H9 (cell line): ENCODE results near the gene ARHGEF38. TPM values are rescaled to one million over a fixed set of nuclear protein-coding genes. Genes with fewer than 3 reads are reported as not detected.

Source experiments
- DNase-seq: peaks from one replicate; pipeline ENCODE4 v3.0.0-alpha.2; 2017
- H2AFZ ChIP-seq: one replicate; pipeline ENCODE4 v1.6.1; 2013; ENCODE audit warnings: mild to moderate bottlenecking, low read length, control low read depth, moderate library complexity
- H2AK5ac ChIP-seq: 2 replicates; pipeline ENCODE4 v1.6.1; 2013; ENCODE audit warnings: low read length, control low read depth, mixed read lengths; ENCODE audit not compliant: insufficient read length
- H2BK120ac ChIP-seq: one replicate; pipeline ENCODE4 v1.6.1; 2013; ENCODE audit warnings: low read depth, mild to moderate bottlenecking, low read length, control low read depth, inconsistent platforms; ENCODE audit not compliant: poor library complexity, severe bottlenecking
- H2BK12ac ChIP-seq: 2 replicates; pipeline ENCODE4 v1.6.1; 2013; ENCODE audit warnings: low read length, control low read depth, mixed read lengths, low read depth; ENCODE audit not compliant: insufficient read length
- H2BK15ac ChIP-seq: 2 replicates; pipeline ENCODE4 v1.6.1; 2013; ENCODE audit warnings: low read depth, low read length, control low read depth
- H2BK20ac ChIP-seq: one replicate; pipeline ENCODE4 v1.6.1; 2013; ENCODE audit warnings: low read depth, mild to moderate bottlenecking, low read length, control low read depth, inconsistent platforms; ENCODE audit not compliant: poor library complexity, severe bottlenecking
- H2BK5ac ChIP-seq: 2 replicates; pipeline ENCODE4 v1.6.1; 2013; ENCODE audit warnings: low read length, control low read depth, mixed read lengths; ENCODE audit not compliant: insufficient read length
- H3K14ac ChIP-seq: 2 replicates; pipeline ENCODE4 v1.6.1; 2013; ENCODE audit warnings: low read length, control low read depth; ENCODE audit not compliant: insufficient read depth
- H3K18ac ChIP-seq: 2 replicates; pipeline ENCODE4 v1.6.1; 2013; ENCODE audit warnings: low read depth, mild to moderate bottlenecking, mixed read lengths, low read length, control low read depth; ENCODE audit not compliant: insufficient read length
- H3K23ac ChIP-seq: 2 replicates; pipeline ENCODE4 v1.6.1; 2013; ENCODE audit warnings: low read length, control low read depth, mixed read lengths, low read depth; ENCODE audit not compliant: insufficient read length
- H3K23me2 ChIP-seq: 2 replicates; pipeline ENCODE4 v1.6.1; 2013; ENCODE audit warnings: low read depth, mild to moderate bottlenecking, mixed read lengths, low read length, control low read depth; ENCODE audit not compliant: insufficient read length, poor library complexity, severe bottlenecking
- H3K27ac ChIP-seq: 2 replicates; pipeline ENCODE4 v1.5.1; 2013; ENCODE audit warnings: low read length, control low read depth, mixed read lengths, low read depth; ENCODE audit not compliant: insufficient read length
- H3K27me3 ChIP-seq: 2 replicates; pipeline ENCODE4 v1.6.1; 2013; ENCODE audit warnings: low read length, control low read depth, inconsistent platforms; ENCODE audit not compliant: insufficient read depth
- H3K4ac ChIP-seq: 2 replicates; pipeline ENCODE4 v1.6.1; 2013; ENCODE audit warnings: low read depth, mild to moderate bottlenecking, control low read depth, inconsistent platforms, low read length, moderate library complexity
- H3K4me1 ChIP-seq: 2 replicates; pipeline ENCODE4 v1.6.1; 2013; ENCODE audit warnings: low read length, control low read depth, inconsistent platforms; ENCODE audit not compliant: insufficient read depth
- H3K4me2 ChIP-seq: 2 replicates; pipeline ENCODE4 v1.6.1; 2013; ENCODE audit warnings: low read length, control low read depth, mixed read lengths; ENCODE audit not compliant: insufficient read length, insufficient read depth
- H3K56ac ChIP-seq: 2 replicates; pipeline ENCODE4 v1.6.1; 2013; ENCODE audit warnings: low read depth, mild to moderate bottlenecking, mixed read lengths, low read length, control low read depth; ENCODE audit not compliant: insufficient read length
- H3K79me1 ChIP-seq: 2 replicates; pipeline ENCODE4 v1.6.1; 2013; ENCODE audit warnings: low read depth, mild to moderate bottlenecking, moderate library complexity, low read length, control low read depth, inconsistent platforms; ENCODE audit not compliant: insufficient read depth, poor library complexity, severe bottlenecking
- H3K79me2 ChIP-seq: 2 replicates; pipeline ENCODE4 v1.6.1; 2013; ENCODE audit warnings: low read length, control low read depth, inconsistent platforms; ENCODE audit not compliant: insufficient read depth
- H3K9ac ChIP-seq: 2 replicates; pipeline ENCODE4 v1.6.1; 2013; ENCODE audit warnings: low read length, control low read depth, mixed read lengths; ENCODE audit not compliant: insufficient read length; ENCODE audit errors: extremely low read depth
- H3K9me3 ChIP-seq: one replicate; pipeline ENCODE4 v1.6.1; 2013; ENCODE audit warnings: low read depth, low read length, inconsistent platforms; ENCODE audit not compliant: control insufficient read depth
- H3T11ph ChIP-seq: one replicate; pipeline ENCODE4 v1.6.1; 2013; ENCODE audit warnings: mild to moderate bottlenecking, low read length, control low read depth, inconsistent platforms
- H4K20me1 ChIP-seq: one replicate; pipeline ENCODE4 v1.6.1; 2013; ENCODE audit not compliant: control insufficient read depth, insufficient read length, insufficient read depth
- H4K5ac ChIP-seq: 2 replicates; pipeline ENCODE4 v1.6.1; 2013; ENCODE audit warnings: low read depth, mild to moderate bottlenecking, mixed read lengths, low read length, control low read depth; ENCODE audit not compliant: insufficient read length
- H4K8ac ChIP-seq: replicated peaks from 2 replicates; pipeline ENCODE4 v1.6.1; 2013; ENCODE audit warnings: low read length, control low read depth, mixed read lengths, low read depth; ENCODE audit not compliant: insufficient read length
- H4K91ac ChIP-seq: 2 replicates; pipeline ENCODE4 v1.6.1; 2013; ENCODE audit warnings: low read depth, mild to moderate bottlenecking, moderate library complexity, mixed read lengths, low read length, control low read depth; ENCODE audit not compliant: insufficient read length
- H3K27ac Mint-ChIP-seq, 3 experiments: 2 replicates in 2 of 3; 3 replicates in 1 of 3; pipeline ENCODE4 v1.8.0; 2020 to 2021; ENCODE audit warnings: mixed read lengths in 3 of 3, mild to moderate bottlenecking in 1 of 3, moderate library complexity in 1 of 3
- H3K27me3 Mint-ChIP-seq: 2 replicates; pipeline ENCODE4 v1.8.0; 2021; ENCODE audit warnings: low read depth, mild to moderate bottlenecking, moderate library complexity, mixed read lengths
- H3K36me3 Mint-ChIP-seq, 3 experiments: 2 replicates in 2 of 3; 3 replicates in 1 of 3; pipeline ENCODE4 v1.8.0; 2020 to 2021; ENCODE audit warnings: low read depth in 3 of 3, mixed read lengths in 3 of 3; ENCODE audit not compliant: insufficient read depth in 1 of 3
- H3K4me1 Mint-ChIP-seq, 2 experiments: 2 replicates each; pipeline ENCODE4 v1.8.0; 2020; ENCODE audit warnings: mixed read lengths in 2 of 2
- H3K4me3 Mint-ChIP-seq, 2 experiments: 2 replicates in 1 of 2; 3 replicates in 1 of 2; pipeline ENCODE4 v1.8.0; 2020 to 2021; ENCODE audit warnings: mild to moderate bottlenecking in 2 of 2, mixed read lengths in 2 of 2, moderate library complexity in 1 of 2
- H3K9me3 Mint-ChIP-seq, 2 experiments: 2 replicates in 1 of 2; 3 replicates in 1 of 2; pipeline ENCODE4 v1.8.0; 2020; ENCODE audit warnings: mild to moderate bottlenecking in 2 of 2, mixed read lengths in 2 of 2, moderate library complexity in 1 of 2
- CTCF ChIP-seq: fragments of 200-600 bp; sonication (generic); conservative IDR thresholded peaks from 3 replicates; pipeline ENCODE4 v1.8.0; 2021; ENCODE audit warnings: antibody characterized with exemption, mild to moderate bottlenecking
- WGBS: extraction: QIAGEN DNeasy Blood & Tissue Kit; methylation state at CpG from one replicate; pipeline ENCODE4 v1.1.7; 2013; ENCODE audit warnings: missing lambda C conversion rate, low lambda C conversion rate, mixed read lengths; ENCODE audit not compliant: insufficient read length; ENCODE audit errors: extremely low coverage; 5-methylcytosine and 5-hydroxymethylcytosine counted together
- total RNA-seq: library from RNA; stranded (reverse); gene quantifications from 2 replicates; pipeline ENCODE4 v1.2.1, GENCODE V29; 2021

Gene ARHGEF38
- total RNA-seq, 1 experiment from 2014 or later: not detected

- peaks cover 4 to 5% of the 10 kb centered on the region in 2 experiments for H3K4me1 Mint-ChIP-seq
- no peak overlapping the region for H4K5ac ChIP-seq
- H3K4ac ChIP-seq: no peak overlapping the region
- H3K4me3 Mint-ChIP-seq: no peak overlapping the region
- H3K27ac ChIP-seq: no peak overlapping the region
- H3K23ac ChIP-seq: no peak overlapping the region
- no peak overlapping the region for H2BK20ac ChIP-seq
- no CpG with 5 or more reads among the region's 2 CpGs for WGBS
- H3K79me2 ChIP-seq: no peaks in the 10 kb centered on the region; the same call in 1 of the 2 replicates
- no peaks in the 10 kb centered on the region for H3K79me1 ChIP-seq
- DNase-seq: no peak
- no peaks in the 10 kb centered on the region for H3K4me1 ChIP-seq
- no peak overlapping the region for H2BK15ac ChIP-seq
- no peak overlapping the region for H3K9ac ChIP-seq
- H3K18ac ChIP-seq: no peak overlapping the region
- no peak overlapping the region for H3T11ph ChIP-seq
- peaks cover 7% of the 10 kb centered on the region for H3K23me2 ChIP-seq
- no peak overlapping the region for H4K91ac ChIP-seq
- no peak overlapping the region for H3K14ac ChIP-seq
- no peak overlapping the region for H2AFZ ChIP-seq
- no peak overlapping the region for H2BK120ac ChIP-seq
- peaks cover 6 to 13% (median 7%) of the 10 kb centered on the region in 3 experiments for H3K36me3 Mint-ChIP-seq
- no peak overlapping the region for H4K8ac ChIP-seq
- H3K9me3 ChIP-seq: no peaks in the 10 kb centered on the region
- no peak overlapping the region for H2BK12ac ChIP-seq
- no peak for TF ChIP-seq CTCF
- no peaks in the 10 kb centered on the region for H4K20me1 ChIP-seq
- 0 out of 7 replicates have a peak overlapping the region, but pooled peaks of 1 of the 3 experiments have one; percentile 18 for H3K27ac Mint-ChIP-seq
- no peaks in the 10 kb centered on the region for H3K27me3 Mint-ChIP-seq
- H3K27me3 ChIP-seq: no peaks in the 10 kb centered on the region
- H3K4me2 ChIP-seq: no peak overlapping the region
- H2AK5ac ChIP-seq: no peak overlapping the region
- H2BK5ac ChIP-seq: no peak overlapping the region
- H3K56ac ChIP-seq: no peak overlapping the region
- H3K9me3 Mint-ChIP-seq: peaks cover 6 to 7% of the 10 kb centered on the region in 2 experiments; a peak in 3 of 5 replicates
These were observed 160.3 kb downstream of the ARHGEF38 start for GRCh38 chr4:105712766-105713165.
